ENCODE results near the gene FES. TPM values are rescaled to one million over a fixed set of nuclear protein-coding genes. Genes with fewer than 3 reads are reported as not detected.

Gene FES
- total and polyA plus RNA-seq, 2 experiments from 2014 or later, result 3.5 TPM

GRCh38 chr15:90912770-90913075 lies 28.4 kb downstream of the FES start:
- no peak for DNase-seq
- no peaks in the 10 kb centered on the region for H3K79me2 ChIP-seq (ENCODE audit: insufficient read depth)
- no peaks in the 10 kb centered on the region for H3K4me1 ChIP-seq (ENCODE audit: insufficient read depth)
- TF ChIP-seq EZH2 (IDR thresholded peaks at IDR 0.05; ENCODE audit: insufficient read depth, poor library complexity, severe bottlenecking) (no peak), EZH2phosphoT487 (IDR thresholded peaks at IDR 0.05; ENCODE audit: insufficient read depth, low read depth) (no peak)
- H4K20me1 ChIP-seq (ENCODE audit: insufficient read depth), result no peaks in the 10 kb centered on the region
- H3K36me3 ChIP-seq (ENCODE audit: low read depth), result no peaks in the 10 kb centered on the region; the same call in 1 of the 2 replicates
- H3K4me2 ChIP-seq (ENCODE audit: unreplicated experiment), result no peak overlapping the region
- no peaks in the 10 kb centered on the region for H3F3A ChIP-seq (ENCODE audit: insufficient read depth)
- H3K27me3 ChIP-seq (replicated peaks; ENCODE audit: insufficient read depth), result no peaks in the 10 kb centered on the region
- in situ Hi-C loops (cut with MboI), result no loop called here
- 96 to 98% methylated on average over 7 of the region's 7 CpGs for WGBS, 2 experiments (ENCODE audit: low coverage in 1 of 2, low lambda C conversion rate in 2 of 2, missing lambda C conversion rate in 2 of 2)
- no peak overlapping the region for H3K9ac ChIP-seq
- H3K9me2 ChIP-seq (ENCODE audit: insufficient read depth), result no peaks in the 10 kb centered on the region
- H3K27ac ChIP-seq, result no peak overlapping the region
- H3K4me3 ChIP-seq, result no peak overlapping the region
- no peak overlapping the region for H2AFZ ChIP-seq
- no peaks in the 10 kb centered on the region for H3K9me3 ChIP-seq (ENCODE audit: low read depth)

- H3K4me2 ChIP-seq (ENCODE audit: unreplicated experiment), result no peak overlapping the region
- no peak overlapping the region for H3K4me3 ChIP-seq
- 90 to 94% methylated on average over 11 to 12 of the region's 12 CpGs for WGBS, 2 experiments (ENCODE audit: low coverage in 1 of 2, low lambda C conversion rate in 2 of 2, missing lambda C conversion rate in 2 of 2)
- no peaks in the 10 kb centered on the region for H3K9me3 ChIP-seq (ENCODE audit: low read depth)
- H2AFZ ChIP-seq, result no peak overlapping the region
- H3K4me1 ChIP-seq (ENCODE audit: insufficient read depth), result no peaks in the 10 kb centered on the region
- no peaks in the 10 kb centered on the region for H3K9me2 ChIP-seq (ENCODE audit: insufficient read depth)
- no peaks in the 10 kb centered on the region for H3K27me3 ChIP-seq (replicated peaks; ENCODE audit: insufficient read depth)
- no peaks in the 10 kb centered on the region for H3K79me2 ChIP-seq (ENCODE audit: insufficient read depth)
- DNase-seq, result no peak
- TF ChIP-seq EZH2phosphoT487 (IDR thresholded peaks at IDR 0.05; ENCODE audit: insufficient read depth, low read depth) (no peak), EZH2 (IDR thresholded peaks at IDR 0.05; ENCODE audit: insufficient read depth, poor library complexity, severe bottlenecking) (no peak)
- no peak overlapping the region for H3K9ac ChIP-seq
- H3F3A ChIP-seq (ENCODE audit: insufficient read depth), result no peaks in the 10 kb centered on the region
- H4K20me1 ChIP-seq (ENCODE audit: insufficient read depth), result no peaks in the 10 kb centered on the region
- no peak overlapping the region for H3K27ac ChIP-seq
- in situ Hi-C loops (cut with MboI), result no loop called here
- H3K36me3 ChIP-seq (ENCODE audit: low read depth), result no peaks in the 10 kb centered on the region; the same call in 1 of the 2 replicates
Observed at GRCh38 chr15:90913398-90913944, 29.2 kb downstream of the FES start.

- Histone ChIP-seq H3K36me3 (ENCODE audit: low read depth) (no peaks in the 10 kb centered on the region; the same call in 1 of the 2 replicates), H3K9me3 (ENCODE audit: low read depth) (no peaks in the 10 kb centered on the region), H2AFZ (no peak overlapping the region), H4K20me1 (ENCODE audit: insufficient read depth) (no peaks in the 10 kb centered on the region), H3K9me2 (ENCODE audit: insufficient read depth) (no peaks in the 10 kb centered on the region), H3K4me2 (ENCODE audit: unreplicated experiment) (no peak overlapping the region), H3K4me3 (no peak overlapping the region), H3K27me3 (replicated peaks; ENCODE audit: insufficient read depth) (no peaks in the 10 kb centered on the region), H3K9ac (no peak overlapping the region), H3F3A (ENCODE audit: insufficient read depth) (no peaks in the 10 kb centered on the region), H3K4me1 (ENCODE audit: insufficient read depth) (no peaks in the 10 kb centered on the region), H3K79me2 (ENCODE audit: insufficient read depth) (no peaks in the 10 kb centered on the region), H3K27ac (no peak overlapping the region)
- DNase-seq, result no peak
- TF ChIP-seq EZH2phosphoT487 (IDR thresholded peaks at IDR 0.05; ENCODE audit: insufficient read depth, low read depth), result no peak
- WGBS, 2 experiments (ENCODE audit: low coverage in 1 of 2, low lambda C conversion rate in 2 of 2, missing lambda C conversion rate in 2 of 2), result 91 to 93% methylated on average over 22 of the region's 22 CpGs
- in situ Hi-C loops (cut with MboI), result no loop called here
Observed at GRCh38 chr15:90914305-90915080, 30.2 kb downstream of the FES start.

- TF ChIP-seq EZH2phosphoT487 (IDR thresholded peaks at IDR 0.05; ENCODE audit: insufficient read depth, low read depth) (no peak), EZH2 (IDR thresholded peaks at IDR 0.05; ENCODE audit: insufficient read depth, poor library complexity, severe bottlenecking) (no peak)
- no peak overlapping the region for H3K27ac ChIP-seq
Observed at GRCh38 chr15:90915216-90915807, 31.0 kb downstream of the FES start.

More at GRCh38 chr15:90915216-90915807, 31.0 kb downstream of the FES start:
- WGBS, 2 experiments (ENCODE audit: low coverage in 1 of 2, low lambda C conversion rate in 2 of 2, missing lambda C conversion rate in 2 of 2), result 83 to 84% methylated on average over 7 of the region's 7 CpGs
- Histone ChIP-seq H3F3A (ENCODE audit: insufficient read depth) (no peaks in the 10 kb centered on the region), H2AFZ (no peak overlapping the region), H3K36me3 (ENCODE audit: low read depth) (no peaks in the 10 kb centered on the region; the same call in 1 of the 2 replicates), H3K4me3 (no peak overlapping the region), H3K79me2 (ENCODE audit: insufficient read depth) (no peaks in the 10 kb centered on the region), H3K9me3 (ENCODE audit: low read depth) (no peaks in the 10 kb centered on the region), H3K4me1 (ENCODE audit: insufficient read depth) (no peaks in the 10 kb centered on the region), H3K27me3 (replicated peaks; ENCODE audit: insufficient read depth) (no peaks in the 10 kb centered on the region), H3K9me2 (ENCODE audit: insufficient read depth) (no peaks in the 10 kb centered on the region), H4K20me1 (ENCODE audit: insufficient read depth) (no peaks in the 10 kb centered on the region), H3K9ac (no peak overlapping the region), H3K4me2 (ENCODE audit: unreplicated experiment) (no peak overlapping the region)
- DNase-seq, result no peak
- in situ Hi-C loops (cut with MboI), result no loop called here
